Endometrium (tissue), 2 donors: ENCODE results near the gene TSPAN18.
A peak's percentile ranks its signal among the peaks of the same experiment; 100 is the strongest.

Source experiments
- FAIRE-seq: peaks from 2 replicates; lab custom pipeline; 2012; peaks lifted over from hg19 to GRCh38; lab: Jason Lieb, UNC
- donor health status: control.
- donor health status: control.

Gene TSPAN18

DNA sequence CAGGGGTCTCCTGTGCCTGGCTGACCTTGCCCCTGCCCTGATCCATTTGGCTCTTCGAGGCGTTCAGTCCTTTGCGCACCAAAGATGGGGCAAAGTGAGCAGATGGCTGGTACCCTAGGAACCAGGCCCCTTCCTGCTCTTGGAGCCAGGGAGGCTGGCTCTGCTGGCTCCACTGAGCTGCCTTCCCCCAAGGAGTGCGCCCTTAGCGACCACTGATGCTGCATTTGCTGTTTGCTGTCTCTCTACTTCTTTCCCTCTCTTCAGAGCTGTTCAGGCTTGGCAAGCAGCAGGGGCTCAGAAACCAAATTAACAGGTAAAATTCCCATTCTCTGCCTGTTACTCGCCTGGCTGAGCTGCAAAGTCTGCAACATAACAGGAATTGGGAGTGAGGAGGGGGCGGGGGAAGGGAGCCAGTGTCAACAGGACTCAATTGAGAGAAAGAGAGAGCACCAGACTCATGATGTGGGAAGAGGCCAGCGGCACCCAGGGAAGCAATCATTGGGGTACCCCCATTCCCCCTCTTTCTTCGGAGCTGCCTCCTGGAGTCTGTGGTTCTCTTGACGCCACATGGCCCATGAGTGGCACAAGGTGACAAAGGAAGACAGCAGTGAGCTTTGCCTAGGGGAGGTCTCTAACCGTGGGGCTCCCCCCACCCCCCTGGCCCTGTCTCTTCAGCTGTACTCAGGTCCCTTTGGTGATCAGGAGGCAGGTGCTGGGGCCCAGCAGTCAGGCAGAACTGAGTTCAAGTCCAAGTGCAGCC lies 121.6 kb downstream of the TSPAN18 start:
- no peak for FAIRE-seq

DNA sequence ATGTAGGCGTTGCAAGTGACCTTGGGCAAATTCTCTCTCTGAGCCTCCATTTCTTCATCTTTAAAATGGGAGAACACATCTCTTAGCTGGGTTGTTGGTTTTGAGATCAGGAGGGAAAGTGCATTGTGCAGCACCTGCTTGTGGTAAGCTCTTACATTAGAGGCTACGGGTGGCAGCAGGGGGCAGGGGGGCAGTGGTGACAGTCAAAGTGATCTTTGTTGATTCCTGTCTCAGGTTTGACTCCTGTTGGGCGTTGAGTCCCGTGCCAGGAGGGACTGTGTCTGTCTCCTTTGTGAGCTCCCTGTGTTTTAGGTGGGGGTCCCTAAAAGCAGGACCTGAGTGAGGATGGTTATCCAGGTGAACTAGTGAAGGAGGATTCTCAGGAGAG lies 122.2 kb downstream of the TSPAN18 start:
- FAIRE-seq = no peak

DNA sequence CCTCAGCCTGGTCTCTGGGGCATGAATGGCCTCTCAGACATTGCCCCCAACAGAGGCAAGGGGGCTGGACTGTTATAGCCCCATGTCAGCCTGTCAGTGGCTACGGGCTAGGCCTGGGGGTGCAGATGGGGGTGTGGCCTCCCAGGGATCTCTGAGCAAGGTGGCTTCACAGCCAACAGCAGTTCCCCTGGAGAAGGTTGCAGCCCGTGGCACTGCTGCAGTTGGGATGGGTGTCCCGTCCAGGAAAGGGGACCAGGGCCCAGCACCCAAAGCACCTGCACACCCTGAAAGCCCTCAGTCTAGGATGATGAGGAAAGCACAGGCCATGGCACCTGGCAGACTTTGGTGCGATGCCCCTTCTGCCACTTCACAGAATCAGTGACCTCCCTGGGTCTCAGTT lies 122.7 kb downstream of the TSPAN18 start:
- no peak for FAIRE-seq

DNA sequence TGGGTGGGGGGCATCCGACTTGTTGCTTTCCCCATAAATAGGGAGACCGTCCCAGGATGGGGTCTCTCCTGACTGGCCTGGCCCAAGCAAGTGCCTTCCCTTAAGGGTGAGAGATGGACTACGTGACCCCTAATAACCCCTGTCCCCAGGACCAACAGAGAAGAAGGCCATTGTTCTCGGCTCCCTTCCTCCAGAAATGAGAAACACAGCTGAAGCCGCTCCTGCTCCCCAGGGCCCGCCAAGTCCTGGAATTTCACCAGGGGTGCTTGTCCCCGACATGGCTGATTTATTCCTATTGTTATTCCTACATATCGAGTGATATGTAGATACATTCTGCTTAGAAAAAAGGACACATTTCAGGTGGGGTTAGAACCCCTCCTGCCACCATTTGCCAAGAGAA lies 123.2 kb downstream of the TSPAN18 start:
- FAIRE-seq = no peak

DNA sequence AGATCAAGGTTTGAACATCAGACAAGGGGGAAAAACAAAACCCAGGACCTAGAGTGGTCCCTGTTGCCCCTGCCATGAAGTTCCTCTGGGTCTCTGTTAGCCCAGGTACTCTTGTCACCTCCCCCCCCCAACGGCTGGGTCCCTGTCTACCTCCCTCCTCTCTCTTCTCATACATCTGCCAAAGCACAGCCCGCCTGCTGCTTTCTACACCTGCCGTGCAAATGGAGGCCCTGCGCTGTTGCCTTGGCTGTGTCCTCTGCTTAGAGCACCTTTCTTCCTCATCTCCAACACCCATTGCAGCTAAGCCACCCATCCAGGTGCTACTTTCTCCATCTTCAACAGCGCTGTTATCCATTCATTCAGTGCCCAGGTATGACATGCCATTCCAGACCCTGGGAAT lies 124.7 kb downstream of the TSPAN18 start:
- no peak for FAIRE-seq

DNA sequence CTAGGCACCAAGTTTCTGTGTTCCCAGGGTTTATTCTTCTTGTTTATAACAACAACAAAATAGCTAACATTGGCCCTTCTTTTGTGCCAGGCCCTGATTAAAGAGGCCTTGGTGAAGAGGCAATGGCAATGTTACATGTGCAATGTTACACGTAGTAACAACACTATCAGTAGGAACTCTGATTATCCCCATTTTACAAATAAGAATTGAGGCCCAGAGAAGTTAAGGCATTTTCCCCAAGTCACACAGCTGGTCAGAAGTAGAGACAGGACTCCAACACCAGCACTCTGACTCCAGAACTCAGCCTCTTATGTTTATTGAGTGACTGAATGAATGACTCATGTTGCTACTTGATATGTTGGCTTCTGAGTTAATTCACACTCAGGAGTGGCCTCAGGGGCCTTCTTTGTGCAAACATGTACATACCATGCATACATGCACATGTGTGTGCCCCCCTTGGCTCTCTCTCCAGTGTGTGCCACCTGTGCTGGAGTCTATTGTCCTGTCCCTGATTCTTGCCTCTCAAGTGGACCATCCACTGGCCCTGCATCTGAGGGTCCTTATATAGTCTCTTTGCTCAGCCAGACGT lies 125.5 kb downstream of the TSPAN18 start:
- no peak for FAIRE-seq

DNA sequence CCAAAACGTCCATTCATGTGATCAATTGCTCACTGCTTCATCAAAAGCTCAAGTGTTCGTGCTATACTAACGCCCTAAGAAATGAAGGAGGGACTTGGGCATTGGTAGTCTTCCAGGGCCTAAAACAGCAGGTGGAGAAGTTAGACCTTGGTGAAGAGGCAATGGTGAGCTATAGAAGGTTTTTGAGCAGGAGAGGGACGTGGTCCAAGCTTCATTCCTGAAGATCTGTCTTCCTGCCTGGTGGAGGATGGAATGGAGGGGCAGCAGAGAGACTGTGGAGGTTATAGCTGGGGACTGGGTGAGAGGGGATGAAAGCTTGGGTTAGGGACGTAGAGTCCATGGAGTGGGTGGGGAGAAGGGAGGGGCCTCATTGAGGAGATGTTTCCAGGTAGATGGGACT lies 126.2 kb downstream of the TSPAN18 start:
- no peak for FAIRE-seq

DNA sequence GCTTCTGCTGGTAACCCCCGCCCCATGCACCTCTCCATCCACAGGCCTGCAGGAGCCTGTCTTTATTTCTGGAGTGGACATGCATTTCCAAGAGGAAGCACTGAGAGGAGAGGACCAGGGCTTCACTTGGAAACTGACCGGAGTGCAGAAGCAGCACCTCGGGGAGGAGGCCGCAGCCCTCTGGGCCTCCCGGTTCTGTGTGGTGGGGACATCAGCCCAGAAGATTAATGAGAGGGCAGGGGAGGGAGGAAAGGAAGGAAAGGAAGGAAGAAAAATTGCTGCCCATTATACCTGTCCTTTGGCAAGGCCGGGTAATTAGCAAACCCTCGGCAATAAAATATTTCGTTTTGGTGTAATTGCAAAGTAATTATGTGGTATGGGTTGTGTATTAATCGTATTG lies 126.9 kb downstream of the TSPAN18 start:
- no peak for FAIRE-seq

DNA sequence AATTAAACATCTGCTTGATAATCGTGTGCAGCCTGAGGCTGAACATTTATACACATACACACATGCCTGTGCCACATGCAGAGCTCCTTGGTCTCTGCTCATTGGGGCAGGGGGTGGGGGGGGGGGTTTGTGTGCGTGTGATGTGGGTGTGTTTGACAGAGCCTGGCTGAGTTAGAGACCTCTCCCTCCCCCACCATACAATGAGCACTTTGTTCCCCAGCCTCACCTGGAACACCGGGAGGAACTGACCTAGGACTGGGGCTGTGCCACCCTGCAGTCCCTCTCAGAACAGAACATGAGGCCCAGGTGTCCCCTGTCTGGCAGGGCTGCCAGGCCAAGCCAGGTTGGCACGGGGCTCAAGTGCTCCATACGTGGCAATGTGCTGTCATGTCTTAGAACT lies 127.3 kb downstream of the TSPAN18 start:
- no peak for FAIRE-seq

DNA sequence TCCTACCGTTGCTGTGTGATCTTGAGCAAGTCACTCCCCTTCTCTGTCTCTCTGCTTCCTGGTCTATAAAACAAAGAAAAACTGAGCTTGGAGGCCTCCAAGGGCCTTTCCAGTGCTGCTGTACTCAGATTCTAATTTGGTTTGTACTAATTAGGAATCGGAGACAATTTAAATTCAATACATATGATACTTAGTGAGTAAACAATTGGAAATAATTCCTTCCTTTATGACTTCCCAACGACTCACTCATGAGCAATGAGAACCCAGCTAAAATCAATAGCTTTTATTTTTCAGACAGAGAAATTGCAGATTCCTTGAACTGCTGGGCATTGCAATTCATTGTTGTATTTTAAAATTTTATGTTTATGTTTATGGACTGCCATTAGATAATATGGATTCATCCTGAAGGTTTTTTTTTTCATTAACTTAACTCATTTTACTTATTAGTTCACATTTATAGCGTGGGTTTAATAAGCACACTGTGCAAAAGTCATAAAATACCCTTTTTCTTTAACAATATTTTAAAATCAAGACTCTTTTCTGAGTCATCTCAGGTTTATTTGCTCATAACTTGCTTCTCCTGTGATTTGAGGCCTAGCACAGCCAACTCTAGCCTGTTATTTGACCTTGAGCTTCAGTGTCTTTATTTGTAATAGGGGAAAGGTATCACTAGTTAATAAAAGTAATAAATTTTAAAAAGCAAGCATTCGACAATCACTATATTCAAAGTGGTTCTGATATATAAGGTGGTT lies 128.2 kb downstream of the TSPAN18 start:
- no peak for FAIRE-seq

DNA sequence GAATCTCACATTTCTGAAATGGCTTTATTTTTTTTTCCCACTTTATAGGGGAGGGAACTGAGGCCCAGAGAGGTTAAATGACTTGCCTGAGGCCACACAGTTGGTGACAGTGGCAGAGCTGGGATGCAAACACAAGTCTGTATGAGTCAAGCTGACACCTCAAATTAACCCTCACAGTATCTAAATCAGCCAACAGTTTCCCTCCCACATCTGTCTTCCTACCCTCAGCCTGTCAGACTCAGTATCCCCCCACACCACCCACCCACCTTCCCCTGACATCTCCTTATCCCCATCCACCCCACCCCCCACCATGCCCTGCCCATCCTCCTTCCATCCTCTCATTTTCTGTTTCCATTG lies 128.7 kb downstream of the TSPAN18 start:
- no peak for FAIRE-seq

DNA sequence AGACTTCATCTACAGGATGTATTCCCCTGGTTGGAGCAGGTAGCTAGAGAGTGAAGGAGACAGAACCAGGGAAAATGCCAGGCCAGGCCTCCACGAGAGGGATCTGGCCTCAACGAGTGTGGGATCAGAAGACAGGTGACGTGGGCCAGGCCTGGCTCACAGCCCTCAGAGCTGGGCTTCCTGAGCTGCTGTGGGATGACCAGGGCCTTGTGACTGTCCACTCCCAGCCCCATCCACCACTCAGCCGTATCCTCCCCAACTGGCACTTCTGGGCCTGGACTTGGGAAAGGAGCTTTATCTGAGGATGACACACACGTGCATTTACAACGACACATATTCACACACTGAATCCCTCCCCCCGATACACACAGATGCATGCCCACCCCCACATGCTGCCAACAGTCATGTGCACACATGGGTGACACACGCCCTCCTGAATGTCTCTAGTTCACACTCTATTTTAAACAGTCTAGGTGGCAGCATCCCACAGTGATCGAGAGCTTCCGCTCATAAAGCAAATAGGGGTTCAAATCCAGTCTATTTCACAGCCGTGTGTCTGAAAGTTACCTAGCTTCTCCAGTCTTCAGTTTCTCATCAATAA lies 130.8 kb downstream of the TSPAN18 start:
- no peak for FAIRE-seq

DNA sequence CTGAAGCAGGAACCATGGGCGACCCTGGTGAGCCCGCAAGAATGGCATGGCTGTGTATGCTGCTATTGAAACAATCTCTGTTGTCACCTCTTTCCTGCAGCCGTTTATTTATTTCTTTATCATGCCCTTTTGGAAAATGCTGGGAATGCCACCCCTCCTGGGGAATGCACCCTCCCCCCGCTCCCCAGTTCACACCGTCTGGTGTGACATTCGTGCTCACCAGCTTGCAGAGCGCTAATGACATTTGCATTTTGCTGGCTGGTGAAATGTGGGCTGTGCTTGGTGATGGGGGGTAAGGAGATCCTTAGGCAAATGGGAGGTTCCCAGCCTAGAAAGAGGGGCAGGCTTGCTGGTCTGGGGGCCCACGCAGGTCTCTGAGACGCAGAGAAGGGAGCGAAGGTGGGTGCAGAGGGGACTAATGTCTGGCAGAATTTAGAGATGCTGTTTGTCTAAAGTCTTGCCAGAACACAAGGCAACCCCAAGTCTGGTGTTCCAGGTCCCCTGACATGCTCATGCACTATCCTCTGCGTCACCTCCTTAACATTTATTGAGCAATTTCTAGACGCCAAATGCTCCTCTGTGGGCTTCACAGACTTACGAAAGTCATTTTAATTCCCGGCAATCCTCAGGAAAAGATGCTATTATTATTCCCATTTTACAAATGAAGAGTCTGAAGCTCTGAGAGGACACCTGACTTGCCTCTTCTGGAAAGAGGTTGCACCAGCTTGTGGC lies 132.2 kb downstream of the TSPAN18 start:
- no peak for FAIRE-seq

DNA sequence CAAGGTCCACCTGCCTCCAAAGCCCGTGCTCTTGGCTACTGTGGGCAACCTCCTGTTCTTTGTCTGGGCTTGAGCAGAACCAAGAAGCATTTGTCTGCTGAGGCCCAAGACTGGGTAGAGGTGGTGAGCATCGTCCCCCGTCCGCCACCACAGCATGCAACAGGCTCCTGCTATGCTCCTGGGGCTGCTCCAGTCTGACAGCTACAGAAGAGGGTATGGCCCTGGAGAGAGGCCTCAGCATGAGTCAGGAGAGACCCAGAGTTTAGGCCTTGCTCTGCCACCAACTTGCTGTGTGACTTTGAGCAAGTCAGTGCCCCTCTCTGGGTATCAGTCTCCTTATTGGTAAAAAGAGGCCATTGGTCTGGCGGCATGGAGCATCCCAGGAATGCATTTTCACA lies 132.8 kb downstream of the TSPAN18 start:
- no peak for FAIRE-seq

DNA sequence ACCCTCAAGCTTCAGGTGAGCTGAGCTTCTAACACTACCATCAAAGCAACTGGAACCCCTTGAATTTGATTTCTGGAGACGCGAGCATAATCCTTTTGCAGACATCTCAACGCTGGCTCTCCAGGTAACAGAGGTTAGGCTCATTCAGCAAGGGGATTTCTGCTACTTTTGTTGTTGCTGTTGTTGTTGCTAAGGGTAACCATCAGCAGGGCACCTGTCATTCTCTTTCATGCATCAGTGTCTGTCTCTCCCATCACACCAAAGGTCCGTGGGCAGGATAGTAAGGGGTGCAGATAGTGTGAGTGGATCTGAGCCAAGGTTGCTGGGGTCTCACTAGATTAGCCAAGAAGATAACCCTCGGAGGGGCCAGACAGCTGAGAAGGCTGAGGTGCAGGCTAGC lies 133.6 kb downstream of the TSPAN18 start:
- no peak for FAIRE-seq

DNA sequence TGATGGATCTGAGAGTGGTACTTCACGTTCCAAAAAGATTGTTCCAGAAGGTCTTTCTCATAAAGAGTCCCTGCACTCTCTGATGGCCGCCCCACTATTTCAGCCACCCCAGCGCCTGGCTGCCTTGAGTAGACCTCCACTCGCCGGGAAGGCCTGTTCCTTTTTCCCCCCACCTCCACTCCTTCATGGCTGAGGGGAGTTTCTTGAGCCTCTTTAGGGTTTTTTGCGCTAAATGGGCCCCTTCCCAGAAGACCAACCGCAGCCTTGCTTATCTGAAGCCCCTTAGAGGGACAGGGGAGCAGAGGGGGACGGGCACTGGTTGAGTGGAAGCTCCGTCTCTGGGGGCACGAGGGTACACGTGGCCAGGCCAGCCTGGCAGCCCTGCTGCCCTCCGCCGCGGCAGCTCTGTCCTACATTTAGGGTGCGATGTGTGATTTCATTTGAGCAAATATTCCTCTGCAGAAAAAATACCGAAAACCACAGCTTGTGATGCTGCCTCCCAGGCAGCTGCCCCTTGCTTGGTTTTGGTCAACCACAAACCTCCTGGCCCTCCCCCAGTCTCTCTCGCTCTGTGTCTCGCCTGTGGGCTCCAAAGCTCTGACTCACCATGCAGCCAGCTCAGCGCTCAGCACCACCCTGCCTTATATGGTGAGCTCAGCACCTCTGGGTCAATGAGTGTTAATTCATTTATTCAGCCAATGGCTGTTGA lies 135.2 kb downstream of the TSPAN18 start:
- FAIRE-seq = peak; percentile 66

DNA sequence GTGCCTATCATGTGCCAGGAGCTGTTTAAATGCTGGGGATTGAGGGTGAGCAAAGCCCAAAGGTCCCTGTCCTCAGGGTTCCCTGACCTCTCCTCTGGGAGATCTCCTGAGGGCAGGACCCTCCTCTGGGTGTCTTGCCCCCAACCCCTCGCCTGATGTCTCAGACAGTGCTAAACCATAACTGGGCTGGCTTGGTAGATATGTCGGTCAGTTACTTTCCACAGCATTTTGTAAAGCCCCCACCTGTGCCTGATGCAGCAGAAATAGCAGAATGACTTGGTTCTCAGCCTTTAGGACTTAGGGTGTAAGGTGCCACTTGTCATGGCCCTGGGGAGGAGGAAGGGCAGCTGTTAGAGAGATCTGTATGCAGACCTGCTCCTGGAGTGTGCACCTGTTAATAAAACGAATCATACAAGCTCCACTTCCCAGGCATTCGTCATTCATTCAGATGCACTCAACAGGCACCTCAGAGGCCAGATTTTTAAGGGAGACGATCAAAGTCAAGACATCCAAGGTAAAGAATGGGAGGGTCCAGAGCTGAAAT lies 135.9 kb downstream of the TSPAN18 start:
- FAIRE-seq = no peak

DNA sequence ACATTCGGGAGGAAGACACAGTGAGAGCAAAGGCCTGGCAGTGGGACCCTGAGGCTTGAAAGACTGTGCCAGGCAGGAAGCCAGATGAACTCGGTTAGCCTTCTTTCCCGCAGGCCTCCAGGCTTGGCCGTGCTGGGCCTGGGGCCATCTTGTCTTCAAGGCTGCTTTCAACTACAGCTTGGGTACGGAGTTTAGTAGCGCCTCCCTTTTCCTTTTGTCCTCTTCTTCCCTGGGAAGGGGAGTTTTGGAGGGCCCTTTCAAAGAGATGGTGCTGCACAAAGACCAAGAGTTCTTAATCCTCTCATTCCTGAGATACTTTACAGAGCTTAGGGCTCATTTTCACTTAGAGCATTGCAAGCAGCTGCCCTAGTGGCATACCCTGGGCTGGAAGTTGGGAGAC lies 136.5 kb downstream of the TSPAN18 start:
- FAIRE-seq = no peak

DNA sequence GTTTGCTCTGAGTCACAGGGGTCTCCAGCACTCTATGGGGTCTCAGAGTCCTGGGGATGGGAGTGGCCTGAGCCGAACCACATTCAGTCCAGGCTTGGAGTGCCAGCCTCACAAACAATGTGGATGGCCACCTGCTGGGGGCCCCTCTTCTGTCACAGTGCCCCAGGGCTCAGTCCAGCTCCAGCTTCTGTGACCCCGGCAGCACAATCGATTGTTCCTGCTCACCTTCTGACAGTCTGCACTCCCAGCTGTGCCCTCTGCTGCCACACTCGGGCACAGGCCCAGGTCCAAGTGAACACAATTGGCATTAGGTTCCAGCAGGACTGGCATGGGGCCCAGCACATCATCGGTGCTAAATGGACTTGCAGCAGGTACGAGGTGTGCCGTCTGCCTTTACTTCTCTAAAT lies 139.1 kb downstream of the TSPAN18 start:
- FAIRE-seq = no peak

DNA sequence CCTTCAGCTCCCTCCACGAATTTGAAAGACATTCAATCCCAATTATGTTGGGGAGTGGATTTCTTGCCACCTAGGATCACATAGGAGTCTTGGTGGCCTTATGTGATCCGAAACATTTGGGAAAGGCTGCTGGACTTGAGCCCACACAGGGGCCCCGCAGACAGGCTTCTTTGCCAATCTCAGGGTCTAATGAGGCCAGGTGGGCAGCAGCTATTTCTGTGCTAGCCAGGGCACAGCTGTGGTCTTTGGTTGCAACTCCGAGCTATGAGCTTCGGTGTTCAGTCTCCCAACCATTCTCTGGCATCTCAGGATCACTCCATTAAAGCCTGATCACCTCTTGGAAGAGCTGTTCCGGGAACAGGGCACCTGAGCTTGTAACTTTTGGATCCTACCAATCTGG lies 139.5 kb downstream of the TSPAN18 start:
- no peak for FAIRE-seq

DNA sequence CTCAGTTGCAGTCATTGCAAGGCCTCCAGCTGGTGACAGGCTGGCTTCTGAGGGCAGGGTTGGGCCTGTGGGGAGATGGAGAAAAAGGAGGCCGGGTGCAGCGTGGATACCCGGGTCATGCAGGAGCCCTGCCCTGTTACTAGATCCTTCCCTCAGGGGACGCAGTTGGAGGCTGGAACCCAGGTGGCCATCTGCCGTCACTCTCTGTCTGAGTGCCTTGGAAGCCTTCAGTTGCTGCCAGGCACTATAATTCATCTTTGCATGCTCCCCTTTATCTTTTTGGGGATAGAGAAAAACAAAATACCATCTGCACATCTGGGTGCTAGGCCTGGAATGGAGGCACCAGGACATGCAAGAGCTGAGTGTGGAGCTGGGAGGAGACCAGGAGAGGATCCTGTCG lies 141.3 kb downstream of the TSPAN18 start:
- FAIRE-seq = no peak
